HG03196 (cell line): ENCODE measurements around the gene PPP1R12B.

Experiments
- ATAC-seq: cut with Tn5 transposase; IDR thresholded peaks from one replicate; pipeline ENCODE4 v1.9.1; 2021; ENCODE audit not compliant: unreplicated experiment

Gene PPP1R12B

GRCh38 chr1:202348509-202349205 lies at the start of gene PPP1R12B:
TSS of gene PPP1R12B (plus strand) at chr1:202348699. CDS start at chr1:202348852, 153 bp downstream.
- ATAC-seq: peak; percentile 98

GRCh38 chr1:202302166-202302565 lies 46.3 kb upstream of the PPP1R12B start:
- no peak for ATAC-seq

GRCh38 chr1:202304375-202304774 lies 44.1 kb upstream of the PPP1R12B start:
- no peak for ATAC-seq

GRCh38 chr1:202305168-202305567 lies 43.3 kb upstream of the PPP1R12B start:
- ATAC-seq: no peak

- ATAC-seq: no peak
Observed at GRCh38 chr1:202306535-202307345, 41.8 kb upstream of the PPP1R12B start.

GRCh38 chr1:202310071-202310725 lies 38.3 kb upstream of the PPP1R12B start:
- ATAC-seq: no peak

GRCh38 chr1:202310746-202311145 lies 37.8 kb upstream of the PPP1R12B start:
- ATAC-seq: no peak

- ATAC-seq: no peak
Observed at GRCh38 chr1:202311875-202312635, 36.4 kb upstream of the PPP1R12B start.

GRCh38 chr1:202315576-202316168 lies 32.8 kb upstream of the PPP1R12B start:
- peak; percentile 52 for ATAC-seq

GRCh38 chr1:202316186-202316585 lies 32.3 kb upstream of the PPP1R12B start:
- no peak for ATAC-seq

GRCh38 chr1:202317941-202318925 lies 30.3 kb upstream of the PPP1R12B start:
- ATAC-seq: no peak

GRCh38 chr1:202319381-202320080 lies 29.0 kb upstream of the PPP1R12B start:
- ATAC-seq: no peak

GRCh38 chr1:202320081-202320405 lies 28.5 kb upstream of the PPP1R12B start:
- no peak for ATAC-seq

- ATAC-seq: no peak
Observed at GRCh38 chr1:202323731-202324130, 24.8 kb upstream of the PPP1R12B start.

GRCh38 chr1:202324646-202325045 lies 23.9 kb upstream of the PPP1R12B start:
- no peak for ATAC-seq

GRCh38 chr1:202329891-202330290 lies 18.6 kb upstream of the PPP1R12B start:
- no peak for ATAC-seq

- no peak for ATAC-seq
Observed at GRCh38 chr1:202333861-202334260, 14.6 kb upstream of the PPP1R12B start.

GRCh38 chr1:202343652-202344349 lies 4.7 kb upstream of the PPP1R12B start:
- no peak for ATAC-seq
